AG09309 (cell line): Measurements from ENCODE around the gene PDE9A.

Source experiments
- DNase-seq: peaks from one replicate; pipeline ENCODE4 v3.0.0-alpha.2; 2010; ENCODE audit warnings: low read depth
- H3K4me3 ChIP-seq: 2 replicates; pipeline ENCODE4 v1.5.1; 2011; ENCODE audit warnings: mild to moderate bottlenecking, low read depth, low read length, moderate library complexity; ENCODE audit not compliant: control insufficient read depth
- TF ChIP-seq, protein P1 (sequence below): IDR thresholded peaks from 2 replicates; pipeline ENCODE4 v1.5.1; 2011; ENCODE audit warnings: mild to moderate bottlenecking, low read depth, low read length, inconsistent platforms; ENCODE audit not compliant: insufficient read depth, control insufficient read depth; ENCODE audit errors: missing control alignments

The PDE9A gene

DNA sequence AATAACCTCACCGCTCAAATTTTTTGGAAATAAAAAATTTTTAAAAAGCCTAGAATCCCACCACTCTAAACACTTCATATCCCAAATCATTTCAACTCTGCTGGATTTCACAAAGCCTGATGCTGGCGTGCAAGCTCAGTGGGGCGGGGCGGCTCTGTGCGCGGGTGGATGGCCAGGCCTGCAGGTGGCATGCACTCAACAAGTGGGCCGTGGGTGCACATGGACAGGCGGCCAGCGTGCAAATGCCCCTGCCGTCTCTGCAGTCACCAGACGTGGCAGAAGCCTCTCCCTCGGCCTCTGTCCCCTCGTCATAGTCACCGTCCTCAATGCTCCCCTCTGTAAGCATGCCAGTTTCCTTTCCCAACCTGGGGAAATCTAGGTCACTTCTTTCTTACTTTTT lies 6.6 kb upstream of the PDE9A start:
- TF ChIP-seq, protein P1, sequence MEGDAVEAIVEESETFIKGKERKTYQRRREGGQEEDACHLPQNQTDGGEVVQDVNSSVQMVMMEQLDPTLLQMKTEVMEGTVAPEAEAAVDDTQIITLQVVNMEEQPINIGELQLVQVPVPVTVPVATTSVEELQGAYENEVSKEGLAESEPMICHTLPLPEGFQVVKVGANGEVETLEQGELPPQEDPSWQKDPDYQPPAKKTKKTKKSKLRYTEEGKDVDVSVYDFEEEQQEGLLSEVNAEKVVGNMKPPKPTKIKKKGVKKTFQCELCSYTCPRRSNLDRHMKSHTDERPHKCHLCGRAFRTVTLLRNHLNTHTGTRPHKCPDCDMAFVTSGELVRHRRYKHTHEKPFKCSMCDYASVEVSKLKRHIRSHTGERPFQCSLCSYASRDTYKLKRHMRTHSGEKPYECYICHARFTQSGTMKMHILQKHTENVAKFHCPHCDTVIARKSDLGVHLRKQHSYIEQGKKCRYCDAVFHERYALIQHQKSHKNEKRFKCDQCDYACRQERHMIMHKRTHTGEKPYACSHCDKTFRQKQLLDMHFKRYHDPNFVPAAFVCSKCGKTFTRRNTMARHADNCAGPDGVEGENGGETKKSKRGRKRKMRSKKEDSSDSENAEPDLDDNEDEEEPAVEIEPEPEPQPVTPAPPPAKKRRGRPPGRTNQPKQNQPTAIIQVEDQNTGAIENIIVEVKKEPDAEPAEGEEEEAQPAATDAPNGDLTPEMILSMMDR = no peak
- no peak for DNase-seq
- H3K4me3 ChIP-seq = no peak overlapping the region

DNA sequence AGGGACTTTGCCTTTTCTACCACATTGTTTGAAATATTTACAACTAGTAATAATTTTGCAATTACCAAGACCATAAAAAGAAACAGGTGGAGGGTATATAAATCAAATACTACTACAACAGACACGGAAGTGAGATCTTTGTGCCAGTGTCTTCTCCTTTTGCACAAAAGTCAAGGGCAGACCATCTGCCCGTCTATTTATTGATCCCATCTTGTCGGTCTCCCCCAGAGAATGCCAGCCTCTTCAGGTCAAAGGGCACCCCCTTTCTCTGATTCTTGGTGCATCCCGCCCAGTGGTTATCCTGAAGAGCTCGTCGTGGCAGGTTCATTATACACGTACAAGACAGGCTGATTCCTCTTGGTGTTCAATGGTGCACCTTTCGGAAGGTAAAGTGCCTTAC lies 4.8 kb upstream of the PDE9A start:
- DNase-seq = no peak
- TF ChIP-seq, protein P1 = no peak
- no peak overlapping the region for H3K4me3 ChIP-seq

DNA sequence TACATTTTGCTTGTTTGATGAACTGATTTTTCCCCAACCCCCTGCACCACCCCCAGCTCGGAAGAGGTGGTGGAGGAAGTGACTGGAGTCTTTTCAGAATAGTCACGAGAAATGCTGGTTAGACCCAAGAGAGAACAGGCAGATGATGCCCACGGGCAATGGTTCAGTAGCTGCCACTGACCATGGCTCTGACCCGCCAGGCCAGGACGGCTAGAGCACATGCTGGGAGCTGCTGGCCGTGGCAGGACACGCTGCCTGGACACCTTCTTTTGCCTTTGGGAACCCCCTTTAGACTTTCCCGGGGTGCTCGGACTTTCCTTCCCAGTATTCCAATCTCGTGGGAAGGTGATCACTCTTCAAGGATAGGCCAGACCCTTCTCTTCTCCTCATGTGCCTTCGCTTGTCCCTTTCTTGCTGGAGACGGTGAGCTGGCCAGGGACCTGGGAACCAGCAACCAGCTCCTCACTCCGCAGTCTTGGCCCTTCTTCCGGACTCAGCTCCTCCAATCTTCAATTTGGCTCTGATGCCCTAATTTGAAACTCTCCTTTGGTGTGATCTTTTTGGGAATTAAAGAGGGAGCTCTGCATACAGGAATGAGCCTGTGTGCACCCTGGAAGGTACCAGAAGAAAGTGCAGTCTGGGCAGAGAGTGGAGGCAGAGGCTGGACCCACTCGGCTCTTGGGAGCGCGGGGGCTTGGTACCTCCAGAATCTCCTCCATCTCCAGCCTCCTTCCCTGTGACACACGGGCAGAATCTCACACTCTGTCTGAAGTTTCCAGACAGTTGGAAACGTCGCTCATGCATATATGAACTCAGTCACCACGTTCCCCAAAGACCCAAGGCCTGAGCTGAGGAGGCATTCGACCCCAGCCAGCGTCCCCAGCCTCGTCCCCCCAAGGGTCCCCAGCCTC lies 4.0 kb upstream of the PDE9A start:
- DNase-seq = no peak
- H3K4me3 ChIP-seq = no peak overlapping the region
- TF ChIP-seq, protein P1 = no peak

DNA sequence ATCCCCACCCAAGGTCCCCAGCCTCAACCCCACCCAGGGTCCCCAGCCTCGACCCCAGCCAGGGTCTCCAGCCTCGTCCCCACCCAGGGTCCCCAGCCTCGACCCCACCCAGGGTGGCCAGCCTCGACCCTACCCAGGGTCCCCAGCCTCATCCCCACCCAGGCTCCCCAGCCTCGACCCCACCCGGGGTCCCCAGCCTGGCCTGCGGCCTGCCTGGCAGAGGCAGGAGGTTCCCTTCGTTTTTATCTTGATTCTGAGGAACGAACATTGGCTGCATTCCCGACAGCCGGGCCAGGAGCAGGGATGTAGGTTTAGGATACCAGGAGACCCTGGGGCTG lies 3.4 kb upstream of the PDE9A start:
- no peak overlapping the region for H3K4me3 ChIP-seq
- TF ChIP-seq, protein P1 = no peak
- DNase-seq = no peak

DNA sequence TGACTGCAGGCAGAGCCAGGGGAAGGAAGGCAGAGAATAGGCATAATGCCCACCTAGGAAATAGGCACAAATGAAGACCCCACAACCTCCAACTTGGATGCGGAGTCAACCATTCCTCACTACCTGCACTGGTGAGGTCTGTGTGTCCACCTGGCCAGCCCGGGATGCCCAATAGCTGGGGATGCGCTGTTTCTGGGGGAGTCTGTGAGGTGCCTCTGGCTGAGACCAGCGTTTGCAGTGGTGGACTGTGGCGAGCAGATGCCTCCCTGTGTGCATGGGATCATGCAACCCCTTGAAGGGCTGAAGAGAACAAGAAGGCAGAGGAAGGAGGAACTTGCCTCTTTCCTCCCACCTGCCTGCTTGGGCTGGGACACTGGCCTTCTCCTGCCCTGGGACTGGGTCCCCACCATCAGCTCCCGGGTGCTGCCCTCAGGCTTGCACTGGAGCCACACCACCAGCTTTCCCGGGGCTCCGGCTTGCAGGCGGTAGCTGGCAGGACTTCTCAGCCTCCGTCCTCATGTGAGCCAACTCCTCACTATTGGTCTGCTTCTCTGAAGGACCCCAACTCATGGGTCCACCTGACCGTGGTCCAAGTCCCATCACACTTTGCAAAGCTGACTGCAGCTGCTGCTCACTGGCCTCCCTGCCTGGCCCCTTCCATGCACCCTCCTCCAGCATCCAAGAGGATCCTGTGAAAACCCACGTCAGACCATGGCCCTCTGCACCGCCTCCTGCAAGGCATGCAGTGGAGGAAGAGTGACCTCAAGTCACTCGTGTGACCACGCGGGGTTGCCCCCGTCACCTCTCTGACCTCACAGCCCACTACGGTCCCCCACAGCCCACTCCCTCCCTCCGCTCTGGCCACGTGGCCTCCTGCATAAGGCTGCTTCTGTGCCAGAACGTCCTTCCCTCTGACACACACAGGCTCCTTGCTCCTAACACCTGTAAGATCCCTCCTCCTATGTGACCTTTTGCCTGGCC lies 2.7 kb upstream of the PDE9A start:
- DNase-seq = no peak
- TF ChIP-seq, protein P1 = no peak
- H3K4me3 ChIP-seq = no peak overlapping the region

DNA sequence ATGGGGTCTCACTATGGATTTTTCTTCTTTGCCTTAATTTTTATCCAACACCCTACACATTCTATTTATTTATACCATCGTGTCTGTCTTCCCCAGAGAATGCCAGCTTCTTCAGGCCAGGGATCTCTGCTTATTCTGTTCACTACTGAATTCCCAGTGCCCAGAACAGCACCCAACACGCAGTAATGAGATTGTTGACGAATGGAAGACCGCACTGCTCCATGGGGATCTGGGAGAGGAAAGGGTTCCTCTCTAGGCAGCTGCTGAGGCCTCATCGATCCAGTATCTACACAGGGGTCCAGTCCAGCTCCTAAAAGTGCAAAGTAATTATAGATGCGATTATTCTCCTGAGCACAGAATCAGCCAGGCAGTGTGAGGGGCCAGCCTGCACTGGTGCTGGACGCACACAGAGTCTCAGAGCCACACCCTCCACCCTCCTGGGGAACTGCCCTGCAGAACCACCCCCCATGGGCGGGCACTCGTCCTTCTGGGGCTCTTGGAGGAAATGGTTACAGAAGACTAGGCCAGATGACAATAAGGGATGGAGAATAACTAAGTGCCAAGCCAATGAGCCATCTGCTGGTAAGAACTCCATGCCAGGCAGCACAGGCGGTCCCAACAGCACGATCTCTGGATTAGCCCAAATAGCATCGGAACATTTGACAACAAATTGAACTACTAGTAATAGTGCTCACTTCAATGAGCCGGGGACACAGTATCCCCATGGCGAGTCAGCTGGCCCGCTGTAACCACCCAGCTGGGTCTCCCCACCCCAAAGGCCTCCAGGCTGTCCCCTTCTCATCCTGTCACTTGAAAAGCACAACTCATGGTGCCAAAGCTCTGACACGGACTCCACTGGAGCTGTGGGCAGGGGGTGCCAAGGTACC lies 1.7 kb upstream of the PDE9A start:
- no peak for DNase-seq
- TF ChIP-seq, protein P1 = no peak
- H3K4me3 ChIP-seq = no peak overlapping the region
